ENCODE measurements around the gene FCRL2.
A peak's percentile ranks its signal among the peaks of the same experiment; 100 is the strongest.

Gene FCRL2, protein sequence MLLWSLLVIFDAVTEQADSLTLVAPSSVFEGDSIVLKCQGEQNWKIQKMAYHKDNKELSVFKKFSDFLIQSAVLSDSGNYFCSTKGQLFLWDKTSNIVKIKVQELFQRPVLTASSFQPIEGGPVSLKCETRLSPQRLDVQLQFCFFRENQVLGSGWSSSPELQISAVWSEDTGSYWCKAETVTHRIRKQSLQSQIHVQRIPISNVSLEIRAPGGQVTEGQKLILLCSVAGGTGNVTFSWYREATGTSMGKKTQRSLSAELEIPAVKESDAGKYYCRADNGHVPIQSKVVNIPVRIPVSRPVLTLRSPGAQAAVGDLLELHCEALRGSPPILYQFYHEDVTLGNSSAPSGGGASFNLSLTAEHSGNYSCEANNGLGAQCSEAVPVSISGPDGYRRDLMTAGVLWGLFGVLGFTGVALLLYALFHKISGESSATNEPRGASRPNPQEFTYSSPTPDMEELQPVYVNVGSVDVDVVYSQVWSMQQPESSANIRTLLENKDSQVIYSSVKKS

DNA sequence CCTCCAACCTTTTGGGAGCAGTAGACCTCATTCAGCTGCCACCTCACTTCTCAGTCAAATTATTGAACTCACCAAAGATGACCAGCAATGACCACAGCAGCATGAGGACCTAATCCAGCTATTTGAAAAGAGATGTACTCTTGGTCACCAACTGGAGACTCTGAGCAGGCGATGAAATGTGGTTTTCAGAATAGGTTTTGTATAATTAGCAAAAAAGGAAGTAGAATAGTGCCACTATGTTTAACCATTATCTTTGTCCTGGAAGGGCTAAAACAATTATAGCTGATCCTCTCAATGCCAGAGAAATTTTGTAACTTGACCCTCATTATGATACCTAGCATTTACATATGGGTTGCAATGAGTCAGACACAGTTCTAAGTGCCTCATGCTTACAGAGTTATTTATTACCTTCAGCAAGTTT lies at the start of gene FCRL2:
Gene FCRL2 (minus strand): TSS at position 162 of the 421 bp plus-strand sequence. CDS start 59 bp downstream, at position 103.
- peak; percentile 13 for DNase-seq

DNA sequence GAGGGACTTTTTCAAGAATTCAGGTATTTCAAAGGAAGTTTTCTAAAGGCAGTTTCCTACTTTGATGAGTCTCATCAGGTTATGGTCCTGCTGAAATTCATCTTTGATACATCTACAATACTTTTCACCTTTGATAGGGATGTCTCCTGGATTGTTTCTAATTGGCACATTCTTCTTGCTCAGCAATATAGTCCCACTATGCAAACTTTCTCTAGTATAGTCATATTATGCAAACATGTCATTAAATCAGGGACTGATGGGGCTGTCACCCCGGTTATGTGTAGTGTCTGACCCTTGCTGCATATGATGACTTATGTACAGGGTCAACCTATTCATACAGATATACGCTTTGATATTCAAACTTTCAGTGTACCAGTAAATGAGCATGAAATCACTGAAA lies 43.4 kb upstream of the FCRL2 start:
- no peak for DNase-seq

DNA sequence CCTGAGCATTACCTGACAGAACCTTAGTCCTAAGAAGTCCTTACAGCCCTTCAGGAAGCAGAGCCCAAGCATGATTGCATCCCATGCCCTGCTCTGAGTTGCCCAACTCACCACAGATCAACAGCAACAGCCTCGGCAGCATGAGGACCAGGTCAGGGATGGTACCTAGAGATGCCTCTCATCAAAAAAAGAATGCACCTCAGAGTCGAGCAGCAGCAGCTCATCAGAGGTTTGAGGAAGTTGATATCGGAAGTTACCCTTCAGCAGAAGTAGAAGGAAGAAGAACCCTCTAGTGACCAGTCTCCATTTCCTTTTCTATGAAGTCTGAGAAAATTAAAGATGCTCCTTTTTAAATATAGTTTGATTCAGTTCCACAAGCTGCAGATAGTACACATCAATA lies 43.0 kb upstream of the FCRL2 start, which contains the start of gene FCRL1:
Gene FCRL1 (minus strand): TSS at position 225 of the 400 bp plus-strand sequence. CDS start 83 bp downstream, at position 142.
- peak; percentile 31 for DNase-seq

DNA sequence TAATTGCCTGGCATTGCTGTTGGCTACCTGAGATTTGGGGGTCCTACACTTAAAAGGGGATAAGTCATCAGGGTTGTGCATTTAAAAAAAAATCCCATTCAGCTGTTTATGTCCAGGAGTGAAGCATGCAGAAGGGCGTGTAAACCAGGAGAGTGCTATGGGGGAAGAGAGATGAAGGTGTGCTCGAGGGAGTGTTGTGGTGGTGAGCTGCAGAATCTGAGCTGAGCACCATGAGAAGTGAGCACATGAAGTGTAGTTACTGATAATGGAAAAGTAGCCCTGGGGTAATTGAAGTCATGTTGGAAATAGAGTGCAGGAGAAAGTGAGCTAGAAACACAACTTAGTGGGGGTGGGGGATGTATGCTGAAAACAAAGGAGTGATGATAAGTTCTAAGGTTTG lies 42.3 kb upstream of the FCRL2 start:
- no peak for DNase-seq

DNA sequence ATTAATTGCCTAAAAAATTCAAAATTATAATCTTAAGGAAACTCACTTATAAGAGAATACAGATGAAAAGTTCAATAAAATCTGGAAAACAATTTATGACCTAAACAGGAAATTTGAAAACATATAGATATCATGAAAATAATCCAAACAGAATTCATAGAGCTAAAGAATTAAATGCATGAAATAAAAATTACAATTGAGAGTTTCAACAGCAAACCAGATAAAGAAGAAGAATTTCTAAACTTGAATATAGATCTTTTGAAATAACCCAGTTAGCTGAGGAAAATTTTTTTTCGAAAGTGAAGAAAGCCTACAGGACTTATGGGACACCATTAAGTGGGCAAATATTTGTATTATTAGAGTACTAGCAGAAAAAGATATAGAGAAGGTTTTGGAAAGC lies 36.3 kb upstream of the FCRL2 start:
- DNase-seq = no peak

DNA sequence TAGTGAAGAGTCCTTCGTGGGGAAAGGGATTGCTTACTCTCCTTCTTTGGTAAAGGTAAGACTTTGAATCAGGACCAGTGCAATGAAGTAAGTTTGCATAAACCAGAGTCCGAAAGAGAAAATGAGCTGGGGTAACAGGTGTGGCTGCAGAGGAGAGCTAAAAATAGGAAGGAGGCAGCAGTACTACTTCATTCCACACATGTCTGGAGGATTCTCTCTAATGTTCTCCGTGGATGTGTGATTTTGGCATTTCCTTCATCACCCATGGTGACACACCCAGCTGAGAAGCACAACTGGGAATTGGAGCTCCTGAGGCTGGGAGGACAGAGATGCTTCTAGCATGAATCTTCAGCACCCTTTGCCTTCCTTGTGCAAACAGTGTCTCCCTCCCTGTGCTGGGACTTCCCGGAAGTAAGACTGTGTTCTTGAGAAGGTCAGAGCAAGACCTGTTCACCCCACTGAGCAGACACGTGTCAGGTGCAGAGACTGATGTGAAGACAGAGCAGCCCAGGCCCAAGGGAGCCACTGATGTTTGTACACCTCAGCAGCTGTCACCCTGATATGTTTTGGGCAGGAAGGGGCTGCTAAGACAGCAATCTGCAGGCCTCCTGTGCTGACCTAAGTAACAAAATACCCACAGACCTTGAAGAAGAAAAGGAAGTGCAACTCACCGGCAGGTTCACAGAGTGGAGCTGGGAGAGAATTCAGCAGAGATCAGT lies 29.7 kb upstream of the FCRL2 start:
- no peak for DNase-seq

DNA sequence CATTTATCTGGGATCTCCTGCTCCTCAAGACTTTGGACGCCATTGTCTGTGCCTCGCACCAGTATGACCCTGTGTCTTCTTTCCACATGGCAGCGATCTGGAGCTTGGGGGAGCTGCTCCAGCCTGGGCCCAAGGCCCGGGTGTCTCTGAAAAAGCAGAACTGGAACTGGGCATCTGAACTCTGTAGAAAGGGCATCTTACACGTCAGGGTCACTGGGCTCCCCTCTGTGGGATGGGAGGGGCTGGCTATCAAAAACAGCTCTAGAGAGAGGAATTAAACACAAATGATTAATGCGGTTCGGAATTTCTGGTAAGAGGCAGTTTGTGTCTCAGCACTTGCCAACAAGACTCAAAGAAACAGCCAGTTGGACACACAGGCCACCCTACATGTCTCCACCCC lies 26.9 kb upstream of the FCRL2 start:
- DNase-seq = no peak

DNA sequence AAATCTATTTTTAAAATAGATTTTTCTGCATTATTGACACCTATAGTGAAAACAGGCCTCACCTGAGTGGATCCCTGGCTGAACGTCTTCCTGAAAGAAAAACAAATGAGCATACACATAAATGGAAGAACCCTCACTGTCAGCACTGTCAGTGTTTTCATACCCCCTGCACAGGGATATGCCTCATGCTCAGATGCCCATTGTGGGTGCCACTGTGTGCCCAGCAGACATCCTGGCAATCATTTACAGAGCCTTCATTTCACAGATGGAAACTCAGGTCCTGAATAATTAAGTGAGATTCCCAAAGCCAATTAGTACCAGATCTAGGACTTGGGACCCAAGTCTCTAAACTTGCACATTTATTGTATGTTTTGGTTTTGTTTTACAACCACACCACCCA lies 23.1 kb upstream of the FCRL2 start:
- no peak for DNase-seq

DNA sequence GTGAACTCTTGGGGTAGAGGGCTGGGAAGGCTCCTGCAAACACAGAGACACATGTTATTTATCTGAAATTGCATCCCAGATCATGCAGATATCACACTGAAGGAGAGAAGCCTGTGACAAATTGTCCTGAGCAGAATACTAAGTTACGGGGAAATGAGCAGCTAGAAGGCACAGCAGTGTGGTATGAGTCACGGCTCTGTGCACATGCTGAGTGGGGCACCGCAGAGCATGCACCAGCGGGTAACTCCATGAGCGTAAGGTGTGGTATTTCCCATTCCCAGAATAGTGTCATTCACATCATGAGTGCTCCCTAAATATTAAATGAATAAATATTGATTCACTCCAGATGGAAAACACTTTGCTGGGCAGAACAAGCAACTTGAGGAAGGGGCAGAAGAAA lies 21.3 kb upstream of the FCRL2 start:
- DNase-seq = no peak

DNA sequence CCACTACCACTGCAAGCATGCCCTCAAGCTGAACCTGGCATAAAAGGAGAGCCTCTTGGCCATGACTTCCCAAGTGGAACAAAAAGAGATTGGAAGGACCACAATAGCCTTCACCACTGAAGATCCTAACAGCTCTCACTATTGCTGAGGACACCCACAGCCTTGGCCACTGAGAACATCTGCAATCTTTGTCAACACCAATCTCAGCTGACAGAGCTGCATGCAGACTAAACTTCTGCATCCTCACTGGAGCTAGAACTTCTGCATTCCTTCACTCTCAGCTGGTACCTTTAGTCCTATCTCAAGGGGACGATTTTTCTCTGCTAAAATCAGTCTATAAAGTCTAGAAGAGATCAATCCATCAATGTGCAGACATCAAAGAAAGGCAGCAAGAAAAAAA lies 8.3 kb upstream of the FCRL2 start:
- peak; percentile 9 for DNase-seq

DNA sequence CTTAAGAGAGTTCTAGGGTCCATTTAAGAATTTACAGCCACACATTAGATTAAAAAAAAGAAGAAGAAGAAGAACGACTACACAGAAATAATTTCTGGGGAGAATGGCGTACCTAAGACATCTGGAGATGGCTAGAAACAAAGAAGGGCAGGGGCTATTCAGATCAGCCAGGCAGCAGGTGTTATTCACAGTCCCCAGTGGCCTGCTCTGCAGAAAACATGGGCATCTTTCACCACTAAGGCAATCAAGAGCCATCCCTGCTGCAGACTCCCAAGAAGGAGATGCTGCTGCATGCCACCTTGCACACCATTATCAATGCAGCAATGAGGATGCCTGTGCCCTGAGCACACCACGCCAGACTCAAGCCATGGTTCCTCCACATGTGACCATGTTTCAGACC lies 7.9 kb upstream of the FCRL2 start:
- no peak for DNase-seq

DNA sequence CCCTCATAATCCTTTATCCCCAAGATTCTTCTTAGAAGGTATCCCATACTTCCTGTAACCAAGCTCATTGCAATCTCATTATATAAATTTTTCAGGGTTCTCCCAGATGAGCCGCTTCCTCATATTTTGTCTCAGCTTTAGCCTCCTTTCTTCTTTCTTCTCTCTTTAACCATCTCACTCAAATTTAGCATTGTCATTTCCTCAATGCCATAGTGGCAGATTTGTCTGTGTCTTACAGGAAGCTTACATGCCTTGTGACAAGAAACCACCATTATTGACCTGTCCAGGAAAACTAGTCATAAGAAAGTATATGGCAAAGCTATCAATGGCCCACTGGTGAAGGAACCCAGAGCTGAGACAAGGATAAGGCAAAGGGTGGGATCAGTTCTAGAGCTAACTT lies 6.0 kb upstream of the FCRL2 start:
- DNase-seq = peak; percentile 45

DNA sequence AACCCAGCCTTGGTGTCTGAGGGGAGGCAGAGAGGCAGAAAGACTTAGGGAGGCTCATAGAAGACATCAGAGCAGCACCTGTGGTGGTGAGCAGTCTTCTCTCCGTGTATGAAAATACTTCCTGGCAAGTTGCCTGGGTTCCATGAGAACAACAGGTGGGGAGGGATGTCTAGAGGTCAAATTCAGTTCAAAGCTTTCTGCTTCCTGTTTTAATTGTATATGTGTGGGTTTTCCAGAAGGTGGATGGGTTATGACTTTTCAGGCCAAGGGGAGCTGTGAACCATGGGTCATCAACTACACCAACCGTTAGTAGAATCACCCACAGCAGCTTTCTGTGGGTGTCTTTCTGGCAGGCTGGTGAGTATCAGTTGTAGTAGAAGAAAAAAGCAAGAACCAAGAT lies 4.1 kb upstream of the FCRL2 start:
- no peak for DNase-seq

DNA sequence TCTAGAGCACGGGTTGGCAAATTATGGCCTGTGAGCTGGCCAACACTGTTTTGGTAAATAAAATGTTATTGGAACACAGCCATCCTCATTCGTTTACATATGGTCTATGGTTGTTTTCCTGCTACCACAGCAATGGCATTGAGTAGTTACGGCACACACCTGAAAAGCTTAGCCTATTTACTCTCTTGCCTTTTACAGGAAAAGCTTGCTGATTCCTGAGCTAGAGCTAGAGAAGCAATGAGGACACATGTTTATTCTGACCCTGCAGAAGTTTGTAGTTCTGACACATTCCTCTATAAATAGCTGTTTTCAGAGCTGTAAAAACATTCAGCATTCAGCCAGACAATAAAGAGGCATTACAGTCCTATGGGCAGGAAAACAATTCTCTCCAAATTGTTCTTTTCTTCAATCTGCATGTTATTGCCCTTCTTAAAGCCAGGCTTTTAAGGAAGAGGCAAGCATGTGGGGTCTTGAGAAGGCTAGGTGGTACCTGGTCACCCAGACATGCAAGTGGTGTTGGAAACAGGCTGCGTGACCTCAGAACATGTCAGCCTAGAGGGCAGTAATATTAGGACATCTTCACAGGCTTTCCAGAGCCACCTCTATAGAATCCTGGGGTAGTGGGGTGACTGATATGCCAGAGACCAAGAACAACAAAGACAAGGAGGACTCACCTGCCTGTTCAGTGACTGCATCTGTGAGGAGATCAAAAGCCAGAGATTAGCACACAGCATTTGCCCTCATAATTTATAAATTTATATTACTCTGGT lies 1.6 kb downstream of the FCRL2 start:
- no peak for DNase-seq

DNA sequence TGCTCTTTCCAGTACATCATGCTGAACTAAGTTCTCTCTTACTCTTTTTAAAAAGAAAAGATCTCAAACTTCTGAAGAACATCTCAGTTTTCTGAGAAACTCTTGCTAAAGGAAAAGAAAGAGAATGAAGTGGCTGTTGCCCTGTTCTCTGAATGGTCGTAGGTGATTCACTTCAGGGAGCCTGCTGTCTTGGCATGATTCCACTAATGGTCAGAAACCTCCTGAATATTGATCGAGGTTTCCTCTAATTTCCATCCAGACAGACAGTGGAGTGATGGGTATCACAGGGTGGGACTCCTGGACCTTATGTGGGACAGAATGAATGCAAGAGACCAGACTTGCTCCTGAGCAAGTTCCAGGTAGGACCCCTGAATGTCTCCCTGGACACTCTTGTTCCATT lies 2.5 kb downstream of the FCRL2 start:
- no peak for DNase-seq

DNA sequence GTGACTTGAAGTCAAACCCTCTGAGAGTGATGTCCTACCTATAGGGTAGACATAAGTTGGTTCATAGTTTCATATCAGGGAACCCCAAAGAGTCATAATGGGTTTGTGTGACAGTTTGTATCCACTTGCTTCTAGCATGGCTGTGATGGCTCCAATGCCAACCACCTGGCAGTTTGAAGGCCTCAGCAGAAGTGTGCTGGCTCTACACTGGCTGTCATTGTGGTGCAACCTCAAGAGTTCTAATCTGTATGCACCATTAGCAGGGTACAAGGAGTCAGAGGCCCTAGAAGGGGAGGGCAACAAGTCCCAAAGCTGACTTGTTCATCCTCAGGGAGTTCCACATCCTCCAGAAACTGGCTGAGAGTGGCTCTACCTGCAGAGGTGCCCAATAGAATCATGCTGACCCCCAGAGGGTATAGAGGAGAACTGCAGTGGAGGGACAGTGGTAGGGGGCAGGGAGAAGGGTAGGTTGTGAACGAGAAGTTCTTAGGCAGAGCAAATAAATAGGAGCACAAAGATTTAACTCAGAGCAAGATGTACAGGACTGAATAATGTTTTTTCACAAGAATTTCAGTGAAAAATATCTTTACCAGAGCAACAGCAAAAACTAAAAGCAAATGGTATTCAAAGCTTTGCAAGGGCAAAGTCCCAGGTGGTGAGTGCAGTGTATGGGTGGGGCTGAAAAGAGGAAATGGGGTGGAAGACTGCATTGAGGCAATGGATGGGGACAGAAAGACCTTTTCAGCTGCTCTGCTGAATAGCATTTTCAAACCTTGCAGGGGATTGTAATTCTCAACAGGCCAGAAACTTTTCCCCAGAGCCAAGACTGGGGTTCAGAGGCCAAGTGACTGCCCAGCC lies 3.2 kb downstream of the FCRL2 start:
- DNase-seq = peak; percentile 32

DNA sequence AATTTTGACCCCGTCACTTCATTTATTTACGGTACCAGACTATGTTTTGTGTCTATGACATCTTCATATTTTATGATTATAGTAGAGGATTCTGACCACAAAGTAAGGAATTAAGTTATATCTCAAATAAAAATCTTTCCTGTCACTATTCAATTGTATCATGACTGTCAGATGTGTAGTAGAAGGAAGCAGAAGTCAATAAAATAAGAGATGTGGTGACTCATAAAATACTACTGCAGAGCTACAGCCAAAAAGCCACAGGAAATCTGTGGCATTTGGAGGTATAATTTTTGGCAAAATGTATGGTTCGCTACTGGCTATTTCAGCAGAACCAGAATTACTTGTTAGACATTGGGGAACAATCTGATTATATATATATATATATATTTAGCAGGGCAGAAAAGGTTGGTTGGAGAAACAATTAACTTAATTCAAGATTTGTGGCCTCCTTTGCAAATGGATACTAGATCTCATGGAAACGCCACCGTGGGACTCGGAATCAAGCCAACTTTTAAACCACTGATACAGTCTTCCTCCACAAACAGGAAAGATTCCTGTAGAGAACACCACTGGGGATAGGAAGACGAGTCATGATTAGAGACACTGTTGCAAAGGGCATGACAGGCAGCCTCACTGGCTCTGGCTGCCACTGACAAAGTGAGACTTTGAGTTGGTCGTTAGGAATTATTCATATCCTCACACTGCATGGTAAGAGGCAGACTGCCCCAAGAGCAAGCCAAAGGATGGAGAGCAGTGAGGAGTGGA lies 5.1 kb downstream of the FCRL2 start:
- peak; percentile 8 for DNase-seq

DNA sequence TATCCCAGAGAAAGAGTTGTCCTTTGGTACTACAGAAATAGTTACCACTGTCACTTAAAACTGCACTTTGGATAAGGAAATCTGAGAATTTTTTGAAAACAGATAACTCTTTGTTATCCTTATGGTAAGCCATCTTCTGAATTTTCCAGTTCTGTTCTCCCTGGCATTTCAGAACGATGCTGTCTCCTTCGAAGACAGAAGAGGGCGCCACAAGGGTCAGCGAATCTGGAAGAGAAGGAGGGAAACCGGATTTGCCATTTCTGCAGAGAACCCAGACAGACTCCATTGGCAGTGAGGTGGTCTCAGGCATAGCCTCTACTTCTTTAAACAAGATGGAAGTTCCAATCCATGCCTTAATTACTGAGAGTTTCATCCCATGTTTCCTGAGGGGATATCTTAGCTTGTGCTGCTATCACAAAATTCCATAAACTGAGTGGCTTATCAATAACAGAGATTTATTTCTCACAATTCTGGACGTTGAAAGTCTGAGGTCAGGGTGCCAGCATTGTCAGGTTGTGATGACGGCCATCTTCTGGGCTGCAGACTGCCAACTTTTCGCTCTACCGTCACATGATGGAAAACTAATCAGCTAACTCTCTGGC lies 6.4 kb downstream of the FCRL2 start:
- DNase-seq = peak; percentile 11

DNA sequence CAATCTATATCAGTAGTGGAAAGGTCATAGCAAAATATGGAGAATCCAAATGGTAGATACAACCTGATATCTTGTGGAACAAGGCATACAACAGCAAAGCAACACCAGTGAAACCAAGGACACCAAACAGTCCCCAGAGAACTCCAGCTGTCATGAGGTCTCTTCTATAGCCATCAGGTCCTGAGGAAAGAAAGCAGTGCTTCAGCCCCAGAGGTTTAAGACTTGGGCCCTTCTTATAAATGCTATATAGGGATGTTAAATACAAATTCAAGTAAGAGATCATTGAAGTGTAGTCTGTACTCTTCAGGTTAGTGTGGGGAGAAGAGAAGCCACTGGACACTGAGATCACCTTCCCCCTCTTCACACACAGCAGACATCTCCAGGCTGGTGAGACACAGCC lies 10.1 kb downstream of the FCRL2 start:
- no peak for DNase-seq

DNA sequence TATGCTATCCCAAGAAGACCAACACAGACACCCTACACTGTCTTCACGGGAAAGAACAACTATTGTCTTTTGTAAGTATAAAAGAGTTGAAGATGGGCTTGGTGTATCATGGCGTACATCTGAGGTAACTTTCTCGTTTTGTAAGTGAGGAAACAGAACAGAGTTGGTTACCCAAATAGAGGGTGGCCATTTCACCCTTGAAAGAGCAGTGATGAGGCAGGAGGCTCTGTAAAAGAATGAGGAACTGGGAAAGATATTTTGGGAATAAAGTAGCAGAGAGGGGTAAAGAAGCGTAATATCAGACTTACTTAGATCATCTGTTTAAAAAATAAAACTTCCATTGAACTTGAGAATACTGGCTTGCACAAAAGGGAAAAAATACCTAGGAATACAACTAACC lies 18.9 kb downstream of the FCRL2 start:
- no peak for DNase-seq

DNA sequence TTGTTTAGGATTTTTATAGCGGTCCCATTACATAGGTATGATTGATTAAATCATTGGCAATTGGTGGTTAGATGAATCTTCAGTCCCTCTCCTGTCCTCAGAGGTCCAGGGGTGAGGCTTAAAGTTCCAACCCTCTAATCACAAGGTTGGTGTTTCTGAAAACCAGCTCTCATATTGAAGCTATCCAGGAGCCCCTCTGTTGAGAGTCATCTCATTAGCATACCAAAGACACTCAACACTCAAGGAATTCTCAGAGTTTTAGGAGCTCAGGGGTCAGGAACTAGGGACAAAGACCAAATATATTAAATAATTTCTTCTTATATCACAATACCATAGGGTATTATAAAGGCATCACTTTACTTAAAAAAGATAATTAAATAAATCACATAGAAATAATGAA lies 23.3 kb downstream of the FCRL2 start:
- no peak for DNase-seq
